ENCODE measurements around the gene SLC9A7.

SLC9A7 gene

GRCh38 chrX:46693149-46693548, 65.8 kb downstream of the SLC9A7 start:
- H3K27ac ChIP-seq = no peak overlapping the region
- H3K27me3 ChIP-seq (ENCODE audit: insufficient read depth, low read depth) = no peaks in the 10 kb centered on the region
- H2AFZ ChIP-seq (ENCODE audit: low read depth) = no peak overlapping the region
- no peak for TF ChIP-seq CTCF (conservative IDR thresholded peaks at IDR 0.05; ENCODE audit: low read depth, low read length)
- no peak overlapping the region for H3K9ac ChIP-seq
- no peak overlapping the region for H3K4me3 ChIP-seq (IDR thresholded peaks at IDR 0.05; ENCODE audit: insufficient read depth, low read depth, low read length)
- no peaks in the 10 kb centered on the region for H3K79me2 ChIP-seq (ENCODE audit: insufficient read depth, low read depth)
- H3K4me1 ChIP-seq (ENCODE audit: low read depth, poor library complexity, severe bottlenecking) = no peaks in the 10 kb centered on the region
- no peak overlapping the region for H3K4me2 ChIP-seq
- no peaks in the 10 kb centered on the region for H4K20me1 ChIP-seq (ENCODE audit: insufficient read depth)
- H3K36me3 ChIP-seq (ENCODE audit: insufficient read depth) = no peaks in the 10 kb centered on the region

- H3K4me1 ChIP-seq (ENCODE audit: low read depth, poor library complexity, severe bottlenecking) = no peaks in the 10 kb centered on the region
- no peak for TF ChIP-seq CTCF (conservative IDR thresholded peaks at IDR 0.05; ENCODE audit: low read depth, low read length)
- no peak overlapping the region for H3K4me3 ChIP-seq (IDR thresholded peaks at IDR 0.05; ENCODE audit: insufficient read depth, low read depth, low read length)
- no peak overlapping the region for H3K9ac ChIP-seq
- no peak overlapping the region for H3K4me2 ChIP-seq
- H3K79me2 ChIP-seq (ENCODE audit: insufficient read depth, low read depth) = no peaks in the 10 kb centered on the region
- H3K36me3 ChIP-seq (ENCODE audit: insufficient read depth) = no peaks in the 10 kb centered on the region
- no peak overlapping the region for H3K27ac ChIP-seq
- H4K20me1 ChIP-seq (ENCODE audit: insufficient read depth) = no peaks in the 10 kb centered on the region
- H3K27me3 ChIP-seq (ENCODE audit: insufficient read depth, low read depth) = no peaks in the 10 kb centered on the region
- H2AFZ ChIP-seq (ENCODE audit: low read depth) = no peak overlapping the region
Observed at GRCh38 chrX:46690818-46691217, 68.1 kb downstream of the SLC9A7 start.

GRCh38 chrX:46687619-46688018, 71.3 kb downstream of the SLC9A7 start:
- Histone ChIP-seq H3K79me2 (ENCODE audit: insufficient read depth, low read depth) (no peaks in the 10 kb centered on the region), H3K27me3 (ENCODE audit: insufficient read depth, low read depth) (no peaks in the 10 kb centered on the region), H3K27ac (no peak overlapping the region), H3K4me3 (IDR thresholded peaks at IDR 0.05; ENCODE audit: insufficient read depth, low read depth, low read length) (no peak overlapping the region), H2AFZ (ENCODE audit: low read depth) (no peak overlapping the region), H3K9ac (no peak overlapping the region), H3K36me3 (ENCODE audit: insufficient read depth) (no peaks in the 10 kb centered on the region), H3K4me1 (ENCODE audit: low read depth, poor library complexity, severe bottlenecking) (no peaks in the 10 kb centered on the region), H4K20me1 (ENCODE audit: insufficient read depth) (no peaks in the 10 kb centered on the region), H3K4me2 (no peak overlapping the region)
- TF ChIP-seq CTCF (conservative IDR thresholded peaks at IDR 0.05; ENCODE audit: low read depth, low read length) = no peak

- no peak overlapping the region for H3K4me3 ChIP-seq (IDR thresholded peaks at IDR 0.05; ENCODE audit: insufficient read depth, low read depth, low read length)
- H3K4me2 ChIP-seq = no peak overlapping the region
- no peaks in the 10 kb centered on the region for H3K79me2 ChIP-seq (ENCODE audit: insufficient read depth, low read depth)
- H3K27me3 ChIP-seq (ENCODE audit: insufficient read depth, low read depth) = no peaks in the 10 kb centered on the region
- no peaks in the 10 kb centered on the region for H3K4me1 ChIP-seq (ENCODE audit: low read depth, poor library complexity, severe bottlenecking)
- no peak overlapping the region for H2AFZ ChIP-seq (ENCODE audit: low read depth)
- no peak overlapping the region for H3K27ac ChIP-seq
- no peaks in the 10 kb centered on the region for H4K20me1 ChIP-seq (ENCODE audit: insufficient read depth)
- H3K36me3 ChIP-seq (ENCODE audit: insufficient read depth) = no peaks in the 10 kb centered on the region
- peak; percentile 75 for TF ChIP-seq CTCF (conservative IDR thresholded peaks at IDR 0.05; ENCODE audit: low read depth, low read length)
- H3K9ac ChIP-seq = no peak overlapping the region
Observed at GRCh38 chrX:46686003-46686645, 72.8 kb downstream of the SLC9A7 start.

All from KMS-11 (cell line).